Measurements from ENCODE around the gene ALDH4A1.

ALDH4A1 gene

DNA sequence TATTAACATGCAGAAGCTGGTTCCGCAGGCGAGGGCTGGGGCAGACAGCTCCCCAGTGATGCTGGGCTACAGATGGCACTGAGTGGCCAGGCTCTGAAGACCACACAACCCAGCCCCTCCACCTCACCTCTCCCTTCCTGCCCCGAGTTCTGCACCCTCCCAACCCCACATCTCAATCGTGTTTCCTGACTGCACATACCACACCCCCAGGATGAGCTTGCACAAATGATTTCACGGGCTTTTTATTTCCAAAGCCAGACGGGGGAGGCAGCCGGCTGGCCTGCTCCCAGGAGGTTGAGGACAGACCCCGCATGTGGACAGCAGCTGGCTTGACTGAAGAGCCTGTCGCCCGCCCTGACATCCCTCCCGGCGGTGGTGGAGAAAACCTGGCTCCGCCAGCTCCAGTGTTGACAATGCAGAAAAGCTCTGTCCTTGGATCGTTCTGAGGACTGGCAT is 21.4 kb upstream of the ALDH4A1 start:
- Histone ChIP-seq H3K4me2 (ENCODE audit: low read depth, low read length) (no peak overlapping the region), H3F3A (ENCODE audit: insufficient read depth, low read length) (peaks cover 27% of the 10 kb centered on the region), H4K20me1 (ENCODE audit: insufficient read depth, low read length) (no peaks in the 10 kb centered on the region), H3K4me1 (ENCODE audit: low read length) (peaks cover 26% of the 10 kb centered on the region), H2AFZ (ENCODE audit: low read length) (no peak overlapping the region), H3K9me3 (replicated peaks; ENCODE audit: insufficient read depth, low read length) (no peaks in the 10 kb centered on the region), H3K27ac (ENCODE audit: low read length) (no peak overlapping the region), H3K4me3 (ENCODE audit: low read length) (no peak overlapping the region), H3K79me2 (ENCODE audit: low read length) (peaks cover 21% of the 10 kb centered on the region), H3K27me3 (replicated peaks; ENCODE audit: insufficient read depth, low read length) (no peaks in the 10 kb centered on the region), H3K9ac (ENCODE audit: low read length) (no peak overlapping the region), H3K36me3 (replicated peaks; ENCODE audit: insufficient read depth, low read length) (no peaks in the 10 kb centered on the region), H3K9me2 (replicated peaks; ENCODE audit: insufficient read depth, low read length) (no peaks in the 10 kb centered on the region)
- TF ChIP-seq EZH2 (optimal IDR thresholded peaks at IDR 0.05; ENCODE audit: low read depth, low read length): no peak
- TF ChIP-seq EZH2phosphoT487 (IDR thresholded peaks at IDR 0.05; ENCODE audit: low read length): no peak
- TF ChIP-seq CTCF (IDR thresholded peaks at IDR 0.05; ENCODE audit: low read length): no peak
- no peak for DNase-seq

DNA sequence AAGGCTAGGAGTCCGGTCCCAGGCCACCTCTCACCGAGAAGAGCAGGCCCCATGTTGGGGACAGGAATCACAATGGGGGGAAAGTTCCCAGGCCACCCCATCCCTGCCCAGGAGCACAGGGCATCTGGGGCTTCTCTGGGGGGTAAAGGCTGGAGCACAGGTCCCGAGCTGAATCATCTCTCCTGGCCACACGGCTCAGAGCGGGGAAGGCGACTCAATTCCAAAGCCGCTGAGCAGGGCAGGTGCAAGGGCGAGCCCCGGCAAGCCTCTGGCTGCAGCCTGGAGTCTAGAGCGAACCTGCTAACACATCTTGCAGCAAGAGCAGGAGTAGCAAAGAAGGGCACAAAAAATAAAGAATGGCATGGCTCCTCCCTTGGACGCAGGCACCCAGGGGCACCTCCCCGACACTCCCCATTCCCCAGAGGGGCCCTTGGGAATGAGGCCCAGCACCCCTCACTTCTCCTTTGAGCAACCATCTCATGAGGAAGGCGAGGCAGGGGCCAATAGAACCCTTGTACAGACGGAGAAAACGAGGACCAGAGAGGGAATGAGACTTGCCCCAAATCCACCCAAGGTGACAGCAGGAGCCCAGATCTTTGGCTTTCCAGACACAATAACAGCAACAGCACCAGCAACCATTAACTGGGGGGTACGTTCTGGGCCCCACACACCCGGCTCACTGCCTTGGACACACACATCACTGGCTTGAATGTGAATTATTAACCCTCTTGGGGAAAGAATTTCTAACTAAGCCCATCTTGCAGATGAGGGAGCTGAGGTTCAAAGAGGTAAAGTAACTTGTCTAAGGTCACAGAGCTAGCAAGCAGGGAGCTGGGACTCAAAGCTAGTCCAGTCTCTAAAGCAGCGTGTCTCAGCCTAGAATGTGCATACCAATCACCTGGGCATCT is 20.7 kb upstream of the ALDH4A1 start:
- no peak overlapping the region for H3K27ac ChIP-seq (ENCODE audit: low read length)
- no peak overlapping the region for H3K4me3 ChIP-seq (ENCODE audit: low read length)
- peaks cover 14% of the 10 kb centered on the region for H3K79me2 ChIP-seq (ENCODE audit: low read length)
- H3F3A ChIP-seq (ENCODE audit: insufficient read depth, low read length): peaks cover 20% of the 10 kb centered on the region
- no peaks in the 10 kb centered on the region for H3K9me3 ChIP-seq (replicated peaks; ENCODE audit: insufficient read depth, low read length)
- H3K36me3 ChIP-seq (replicated peaks; ENCODE audit: insufficient read depth, low read length): no peaks in the 10 kb centered on the region
- H3K9ac ChIP-seq (ENCODE audit: low read length): no peak overlapping the region
- DNase-seq: no peak
- H3K27me3 ChIP-seq (replicated peaks; ENCODE audit: insufficient read depth, low read length): no peaks in the 10 kb centered on the region
- no peaks in the 10 kb centered on the region for H3K9me2 ChIP-seq (replicated peaks; ENCODE audit: insufficient read depth, low read length)
- H3K4me1 ChIP-seq (ENCODE audit: low read length): peaks cover 19% of the 10 kb centered on the region
- H3K4me2 ChIP-seq (ENCODE audit: low read depth, low read length): no peak overlapping the region
- no peak overlapping the region for H2AFZ ChIP-seq (ENCODE audit: low read length)
- no peaks in the 10 kb centered on the region for H4K20me1 ChIP-seq (ENCODE audit: insufficient read depth, low read length)
- TF ChIP-seq EZH2 (optimal IDR thresholded peaks at IDR 0.05; ENCODE audit: low read depth, low read length) (no peak), CTCF (IDR thresholded peaks at IDR 0.05; ENCODE audit: low read length) (no peak), EZH2phosphoT487 (IDR thresholded peaks at IDR 0.05; ENCODE audit: low read length) (no peak)

DNA sequence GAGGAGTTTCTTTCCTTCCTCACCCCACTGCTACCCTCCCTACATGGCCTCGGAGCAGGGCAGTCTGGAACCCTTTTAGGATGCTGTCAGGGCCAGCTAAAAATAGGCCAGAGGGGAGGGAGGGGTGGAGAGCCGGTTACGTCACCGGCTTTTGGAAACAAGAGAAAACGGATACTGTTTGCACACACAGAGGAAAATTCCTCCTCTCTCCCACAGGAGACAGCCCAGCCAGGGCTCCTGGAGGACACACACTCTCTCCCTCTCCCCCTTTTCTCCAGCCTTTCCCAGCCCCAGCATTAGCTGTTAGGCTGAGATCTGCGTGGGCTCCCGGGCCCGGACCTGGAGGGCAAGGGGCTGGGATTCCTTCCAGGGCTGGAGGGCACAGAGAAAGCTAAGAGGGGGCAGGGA is 20.0 kb upstream of the ALDH4A1 start:
- TF ChIP-seq EZH2phosphoT487 (IDR thresholded peaks at IDR 0.05; ENCODE audit: low read length): no peak
- Histone ChIP-seq H3K27ac (ENCODE audit: low read length) (no peak overlapping the region), H3K79me2 (ENCODE audit: low read length) (peaks cover 12% of the 10 kb centered on the region), H3K36me3 (replicated peaks; ENCODE audit: insufficient read depth, low read length) (no peaks in the 10 kb centered on the region), H3K27me3 (replicated peaks; ENCODE audit: insufficient read depth, low read length) (no peaks in the 10 kb centered on the region), H4K20me1 (ENCODE audit: insufficient read depth, low read length) (no peaks in the 10 kb centered on the region), H3K4me2 (ENCODE audit: low read depth, low read length) (no peak overlapping the region), H3K9ac (ENCODE audit: low read length) (no peak overlapping the region), H3F3A (ENCODE audit: insufficient read depth, low read length) (peaks cover 12% of the 10 kb centered on the region), H3K4me3 (ENCODE audit: low read length) (no peak overlapping the region), H2AFZ (ENCODE audit: low read length) (no peak overlapping the region), H3K4me1 (ENCODE audit: low read length) (peaks cover 11% of the 10 kb centered on the region), H3K9me2 (replicated peaks; ENCODE audit: insufficient read depth, low read length) (no peaks in the 10 kb centered on the region), H3K9me3 (replicated peaks; ENCODE audit: insufficient read depth, low read length) (no peaks in the 10 kb centered on the region)
- no peak for DNase-seq
